DLD1 (cell line): ENCODE results near the gene C14orf180.
"Not testable (repeated sequence)": the region's sequence is repeated elsewhere in the genome, so short reads cannot be mapped to it uniquely, and the experiment has no call there.

Experiments used
- in situ Hi-C: cut with HindIII; loops from 2 replicates; pipeline ENCODE4 v1.10.0; 2017; ENCODE audit warnings: low sequenced_read_pairs

C14orf180 gene

GRCh38 chr14:104576232-104576969 is 3.2 kb upstream of the C14orf180 start:
- in situ Hi-C loops, result no loop called here

GRCh38 chr14:104576970-104577332 is 2.6 kb upstream of the C14orf180 start:
- in situ Hi-C loops, result no loop called here

DNA sequence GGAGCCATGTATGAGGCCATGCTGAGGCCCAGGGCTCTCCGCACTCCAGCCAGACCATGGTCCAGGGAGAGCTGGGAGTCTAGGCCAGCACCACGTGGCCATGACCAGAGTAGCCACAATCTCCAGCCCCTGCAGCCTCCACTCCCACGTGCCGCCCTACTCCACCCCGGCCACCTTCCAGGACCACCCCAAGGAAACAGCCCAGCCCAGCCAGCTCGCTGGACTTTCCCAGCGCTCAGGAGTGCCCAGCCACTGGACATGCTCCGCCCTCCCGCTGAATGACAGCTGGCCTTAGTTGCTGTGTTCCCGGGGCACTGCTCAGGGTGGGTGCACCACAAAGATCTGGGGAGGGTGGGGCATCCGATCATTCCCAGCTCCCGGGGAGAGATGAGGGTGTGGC is 2.1 kb upstream of the C14orf180 start:
- in situ Hi-C loops, result no loop called here

DNA sequence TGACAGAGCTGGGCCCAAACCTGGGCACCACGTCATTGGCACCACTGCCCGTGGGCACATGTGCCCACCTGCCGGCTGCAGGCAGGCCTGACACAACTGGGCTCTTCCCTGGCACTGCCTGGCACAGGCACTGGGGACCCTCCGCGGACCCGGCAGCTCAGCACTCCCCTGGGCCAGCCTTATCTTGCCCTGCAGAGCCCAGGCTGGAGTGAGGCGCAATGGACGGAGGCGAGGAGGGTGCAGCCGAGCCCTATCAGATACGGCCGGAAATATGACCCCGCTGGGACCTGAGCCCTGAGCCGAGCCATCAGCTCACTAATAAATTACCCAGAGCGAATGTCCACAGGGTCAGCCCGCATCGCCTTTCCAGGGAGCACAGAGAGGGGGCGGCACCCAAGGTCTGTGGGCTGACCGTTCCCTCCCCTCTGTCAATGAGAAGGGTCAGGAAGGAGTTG is 1.7 kb upstream of the C14orf180 start:
- in situ Hi-C loops, result no loop called here

DNA sequence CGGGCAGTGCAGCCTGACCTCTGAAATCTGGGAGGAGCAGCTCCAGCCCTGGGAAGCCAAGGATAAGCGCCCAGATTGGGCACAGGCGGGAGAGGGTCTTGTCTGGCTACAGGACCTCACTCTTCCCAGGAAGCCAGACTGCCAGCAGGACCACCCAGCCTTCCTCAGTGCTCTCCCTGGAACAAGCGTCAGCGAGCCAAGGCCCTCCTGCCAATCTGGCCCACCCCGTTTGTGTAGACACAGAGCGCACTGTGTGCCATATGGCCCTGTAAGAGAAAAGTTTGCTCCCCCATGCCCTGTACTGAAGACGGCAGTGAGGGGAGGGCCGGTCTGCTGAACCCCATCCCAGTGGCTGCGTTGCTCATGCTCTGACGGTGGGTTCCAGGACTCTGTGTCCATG is 1.2 kb upstream of the C14orf180 start:
- in situ Hi-C loops, result no loop called here

DNA sequence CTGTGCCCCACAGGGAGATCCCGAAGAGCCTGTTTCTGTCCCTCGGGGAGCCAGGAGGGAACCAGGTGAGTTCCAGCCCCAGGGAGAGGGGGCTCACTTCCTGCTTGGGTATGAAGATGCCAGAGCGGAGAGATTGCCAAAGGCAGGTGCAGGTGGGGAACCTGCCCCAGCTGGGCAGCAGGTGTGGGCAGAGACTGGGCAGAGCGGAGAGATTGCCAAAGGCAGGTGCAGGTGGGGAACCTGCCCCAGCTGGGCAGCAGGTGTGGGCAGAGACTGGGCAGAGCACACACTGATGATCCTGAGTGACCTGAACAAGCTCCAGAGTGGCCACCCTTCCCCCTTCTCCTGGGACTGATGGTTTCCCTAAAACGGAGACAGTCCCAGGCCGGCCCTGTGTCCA is 375 bp downstream of the C14orf180 start:
- in situ Hi-C loops, result not testable (repeated sequence)

- in situ Hi-C loops, result no loop called here
Observed at GRCh38 chr14:104580961-104581360, 1.4 kb downstream of the C14orf180 start.

GRCh38 chr14:104581521-104581920 is 2.0 kb downstream of the C14orf180 start:
- in situ Hi-C loops, result no loop called here

GRCh38 chr14:104582005-104582404 is 2.4 kb downstream of the C14orf180 start:
- in situ Hi-C loops, result no loop called here

DNA sequence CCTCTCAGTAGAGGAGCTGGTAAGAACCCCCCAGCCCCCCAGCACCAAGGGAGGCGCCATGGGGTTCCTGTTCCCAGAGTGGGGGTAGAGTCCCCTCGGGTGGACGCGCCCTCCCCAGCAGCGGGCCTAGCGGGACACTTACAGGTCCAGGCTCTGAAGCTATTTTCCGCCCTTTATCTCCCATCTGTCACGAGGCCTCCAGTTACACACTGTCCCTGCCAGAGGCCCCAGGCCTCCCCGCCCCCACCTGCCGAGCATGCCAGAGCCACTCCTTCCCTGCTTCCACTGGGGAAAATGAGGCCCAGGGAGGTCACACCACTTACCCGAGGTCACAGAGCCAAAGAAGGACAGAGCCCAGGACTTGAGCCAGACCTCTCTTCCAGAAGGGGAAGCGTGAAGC is 3.1 kb downstream of the C14orf180 start:
- in situ Hi-C loops, result no loop called here

GRCh38 chr14:104583424-104584306 is 4.1 kb downstream of the C14orf180 start:
- in situ Hi-C loops, result no loop called here

GRCh38 chr14:104584557-104584956 is 5.0 kb downstream of the C14orf180 start:
- in situ Hi-C loops, result no loop called here

- in situ Hi-C loops, result no loop called here
Observed at GRCh38 chr14:104585966-104586697, 6.6 kb downstream of the C14orf180 start.

GRCh38 chr14:104586832-104587620 is 7.5 kb downstream of the C14orf180 start:
- in situ Hi-C loops, result no loop called here

DNA sequence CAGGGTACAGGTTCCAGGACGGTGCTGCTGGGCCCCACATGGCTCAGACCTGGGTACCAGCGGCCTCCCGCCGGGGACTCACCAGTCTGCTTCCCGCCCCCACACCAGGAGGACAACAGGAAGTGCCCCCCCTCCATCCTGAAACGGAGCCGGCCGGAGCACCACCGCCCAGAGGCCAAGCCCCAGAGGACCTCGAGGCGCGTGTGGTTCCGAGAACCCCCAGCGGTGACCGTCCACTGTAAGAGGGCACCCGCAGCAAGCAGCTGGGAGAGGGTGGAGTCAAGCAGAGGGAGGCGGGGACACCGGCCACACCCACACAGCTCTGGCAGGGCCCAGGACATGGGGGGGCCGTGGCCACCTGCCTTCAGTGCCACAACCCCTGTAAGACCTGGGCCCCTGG is 8.1 kb downstream of the C14orf180 start:
- in situ Hi-C loops, result no loop called here

GRCh38 chr14:104588066-104588857 is 8.7 kb downstream of the C14orf180 start:
- in situ Hi-C loops, result no loop called here

DNA sequence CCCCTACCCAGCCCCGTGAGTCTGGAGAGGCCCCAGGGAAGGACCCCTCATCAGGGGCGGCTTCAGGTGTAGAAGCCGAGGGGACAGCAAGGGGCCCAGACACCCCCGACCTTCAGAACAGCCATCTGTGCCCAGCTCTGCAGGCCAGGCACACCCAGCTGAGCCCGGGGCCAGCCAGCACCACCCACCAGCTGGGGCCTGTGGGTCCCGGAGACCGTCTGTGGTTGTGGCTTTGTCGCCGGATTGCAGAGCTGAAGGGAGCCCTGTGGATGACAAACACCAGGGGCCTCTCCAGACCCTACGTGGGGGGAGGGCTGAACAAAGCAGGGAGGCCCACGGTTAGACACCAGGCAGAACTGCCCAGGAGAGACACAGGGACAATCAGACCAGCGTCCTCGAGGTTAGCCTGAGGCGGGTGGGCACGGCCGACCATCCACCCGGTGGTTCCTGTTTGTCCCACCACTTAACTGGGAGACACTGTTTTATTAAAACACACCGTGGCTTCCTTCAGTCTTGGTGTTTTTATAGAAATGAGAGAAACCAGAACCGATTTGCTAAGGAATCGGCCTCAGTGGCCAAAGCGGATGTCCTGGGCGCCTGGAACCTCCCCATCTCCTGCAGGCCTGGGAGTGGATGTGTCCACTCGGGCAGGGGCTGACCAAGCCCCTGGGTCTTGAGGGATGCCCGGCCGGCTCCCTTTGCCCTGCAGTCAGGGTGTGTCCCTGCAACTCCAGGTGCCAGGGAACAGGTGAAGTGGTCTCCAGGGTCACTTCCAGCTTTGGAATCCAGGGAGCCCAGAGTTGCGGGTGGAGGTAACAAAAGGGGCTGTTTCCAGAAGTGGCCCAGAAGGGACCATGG is 10.0 kb downstream of the C14orf180 start:
- in situ Hi-C loops, result loop anchor here (5.0 to 10.0 kb wide), 3 partner anchors 38 to 555 kb away; no protein-coding TSS in a partner anchor

DNA sequence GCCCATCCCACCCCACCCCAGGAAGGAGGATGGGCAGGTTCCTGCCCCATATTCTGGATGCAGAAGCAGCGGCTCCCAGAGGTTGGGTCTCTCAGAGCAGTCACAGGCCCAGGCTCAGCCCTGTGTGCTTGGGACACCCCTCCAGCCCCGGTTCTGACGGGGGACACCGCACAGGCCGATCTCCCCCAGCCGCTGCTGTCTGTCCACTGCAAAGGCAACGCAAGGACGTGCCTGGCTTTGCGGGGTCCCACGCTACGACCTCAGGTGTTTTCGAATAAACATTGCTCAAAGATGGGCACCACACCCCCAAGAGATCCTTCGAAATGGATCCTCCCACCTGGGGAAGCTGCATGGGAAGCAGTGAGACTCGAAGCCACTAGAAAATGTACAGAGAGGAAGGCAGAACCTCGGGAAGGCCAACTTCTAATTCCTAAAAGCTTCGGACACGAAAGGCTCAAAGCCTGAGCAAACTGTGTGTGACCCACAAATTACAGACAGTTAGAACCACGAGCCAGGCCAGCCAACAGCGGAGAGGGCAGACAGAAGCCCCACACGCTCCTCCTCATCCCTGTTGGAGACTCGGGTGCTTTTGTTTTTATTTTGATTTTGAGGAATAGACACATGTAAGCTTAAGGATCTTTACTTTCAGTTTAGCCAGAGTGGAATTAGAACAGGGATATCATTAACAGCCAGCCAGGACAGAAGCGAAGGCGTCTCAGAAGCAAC is 10.8 kb downstream of the C14orf180 start:
- in situ Hi-C loops, result loop anchor here (5.0 to 10.0 kb wide), 3 partner anchors 37 to 556 kb away; no protein-coding TSS in a partner anchor
